ENCODE measurements around the gene SH3TC2.

The SH3TC2 gene

GRCh38 chr5:149027636-149028035 lies 35.2 kb downstream of the SH3TC2 start:
- DNase-seq = no peak

DNA sequence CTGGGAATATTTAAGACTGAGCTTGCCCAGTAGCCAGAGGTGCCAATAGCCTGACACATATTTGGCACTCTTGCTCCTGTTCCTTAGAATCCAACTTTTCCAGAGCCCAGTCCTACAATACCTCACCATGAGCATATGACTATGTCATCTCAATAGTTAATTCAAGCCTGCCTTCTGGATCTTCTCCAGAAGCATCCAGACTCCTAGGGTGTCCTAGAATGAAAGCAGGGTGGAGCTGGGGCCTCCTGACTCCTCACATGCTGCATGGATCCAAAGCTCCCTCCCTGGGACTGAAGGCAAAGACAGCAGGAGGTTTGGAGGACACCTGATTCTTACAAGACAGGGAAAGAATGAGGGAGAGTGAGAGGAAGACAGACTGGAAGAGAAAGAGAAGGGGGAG lies 37.9 kb downstream of the SH3TC2 start:
- peak; percentile 55 for DNase-seq

DNA sequence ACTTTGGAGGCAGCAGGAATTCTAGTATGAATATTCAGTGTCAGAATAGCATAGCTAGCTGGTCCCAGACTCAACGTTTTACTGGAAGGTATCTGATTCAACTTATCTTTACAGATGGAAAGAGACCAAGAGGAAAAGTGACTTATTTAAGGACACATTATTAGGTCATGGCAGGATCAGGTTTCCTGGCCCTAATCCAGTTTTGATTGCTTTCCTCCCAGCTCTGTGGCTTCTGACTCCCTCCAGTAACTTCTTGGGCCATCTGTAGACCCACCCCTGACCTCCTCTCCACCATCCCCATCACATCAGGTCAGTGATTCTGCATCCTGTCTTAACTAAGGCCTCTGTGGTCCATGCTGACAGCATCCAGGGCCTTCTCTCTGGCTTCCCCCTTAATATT lies 38.4 kb downstream of the SH3TC2 start:
- peak; percentile 48 for DNase-seq

- DNase-seq = no peak
These were observed 40.7 kb downstream of the SH3TC2 start for GRCh38 chr5:149022200-149022599.

- peak; percentile 88 for DNase-seq
These were observed 43.2 kb downstream of the SH3TC2 start for GRCh38 chr5:149019679-149020078.

DNA sequence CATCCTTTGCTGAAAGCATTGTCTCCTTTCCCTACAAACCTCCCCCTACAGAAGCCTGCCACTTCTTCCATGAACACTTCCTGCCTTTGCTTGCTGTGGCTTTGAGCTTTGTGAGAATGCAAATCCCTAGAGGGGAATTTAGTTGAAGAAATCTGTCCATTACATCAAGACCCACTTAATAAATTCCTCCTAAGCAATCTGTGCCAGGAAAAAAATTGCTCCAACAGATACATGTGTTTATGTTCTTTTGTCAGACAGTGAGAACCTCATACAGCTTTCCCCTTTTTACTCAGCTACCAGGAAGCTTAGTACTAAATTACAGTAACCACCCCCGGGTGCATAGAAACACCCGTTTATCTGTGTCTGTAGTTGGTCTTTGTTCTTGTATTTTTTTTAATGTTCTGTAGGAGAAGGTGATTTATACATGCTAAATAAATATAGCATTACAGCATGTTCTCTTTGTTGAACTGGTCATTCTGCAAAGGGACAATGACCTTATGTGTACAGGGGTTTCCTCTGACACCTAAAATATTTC lies 43.9 kb downstream of the SH3TC2 start:
- DNase-seq = peak; percentile 88

DNA sequence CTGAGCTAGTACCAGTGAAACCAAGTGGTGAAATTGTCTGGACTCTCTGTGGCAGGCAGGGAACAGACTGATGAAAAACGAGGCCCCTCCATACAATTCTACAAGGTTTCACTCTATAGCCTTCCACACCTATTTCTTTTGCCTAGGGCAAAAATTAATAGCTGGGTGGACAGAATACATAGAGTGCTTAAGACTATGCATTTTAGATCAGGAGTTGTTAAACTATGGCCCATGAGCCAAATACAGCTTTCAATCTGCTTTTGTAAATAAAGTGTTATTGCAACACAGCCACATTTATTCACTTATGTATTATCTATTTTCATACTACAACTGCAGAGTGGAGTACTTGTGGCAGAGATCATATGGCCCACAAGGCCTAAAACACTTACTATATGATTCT lies 45.2 kb downstream of the SH3TC2 start:
- DNase-seq = peak; percentile 78

DNA sequence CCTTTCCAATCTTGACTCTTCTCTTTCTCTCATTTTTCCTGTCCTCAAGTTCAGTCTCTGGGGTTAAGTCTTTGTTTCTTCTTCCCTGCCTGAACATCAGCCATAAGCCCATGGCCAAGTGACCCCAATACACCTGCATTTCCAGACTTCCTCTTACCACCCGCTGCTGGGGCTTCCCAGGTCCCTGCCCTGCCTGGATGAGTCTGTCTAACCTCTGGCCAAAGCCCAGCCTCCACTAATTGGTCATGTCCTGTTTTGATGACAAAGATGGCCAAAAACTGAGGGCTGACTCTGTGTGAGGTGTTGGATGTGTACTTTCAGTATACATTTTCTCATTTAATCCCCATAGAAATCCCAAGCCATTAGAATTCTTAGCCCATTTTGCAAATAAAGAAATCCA lies 47.3 kb downstream of the SH3TC2 start:
- DNase-seq = no peak

GRCh38 chr5:149015126-149015525 lies 47.7 kb downstream of the SH3TC2 start:
- DNase-seq = peak; percentile 22

DNA sequence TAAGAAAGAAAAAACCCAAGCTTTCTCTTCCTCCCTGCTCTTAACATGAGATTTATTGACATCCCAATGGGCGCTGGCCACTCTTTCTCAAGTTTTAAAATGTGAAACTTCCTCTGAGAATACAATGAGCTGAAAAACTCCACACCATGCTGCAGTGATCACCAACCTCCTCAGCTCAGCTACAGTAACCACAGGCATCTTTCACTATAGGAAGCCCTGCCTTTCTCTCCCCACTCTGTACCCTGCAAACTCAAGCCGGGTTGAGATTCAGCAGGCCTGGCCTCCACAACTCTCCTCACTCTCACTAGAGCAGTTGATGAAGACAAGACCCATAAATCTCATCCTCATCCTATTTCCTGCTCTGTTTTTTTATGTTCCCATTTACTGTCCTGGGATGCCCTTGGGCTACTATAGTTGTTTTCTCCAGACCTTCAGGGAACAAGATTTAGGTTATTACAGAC lies 48.3 kb downstream of the SH3TC2 start:
- DNase-seq = no peak

GRCh38 chr5:149013796-149014195 lies 49.1 kb downstream of the SH3TC2 start:
- no peak for DNase-seq

- peak; percentile 45 for DNase-seq
These were observed 50.5 kb downstream of the SH3TC2 start for GRCh38 chr5:149012350-149012749.

- no peak for DNase-seq
These were observed 51.1 kb downstream of the SH3TC2 start for GRCh38 chr5:149011728-149012127.

DNA sequence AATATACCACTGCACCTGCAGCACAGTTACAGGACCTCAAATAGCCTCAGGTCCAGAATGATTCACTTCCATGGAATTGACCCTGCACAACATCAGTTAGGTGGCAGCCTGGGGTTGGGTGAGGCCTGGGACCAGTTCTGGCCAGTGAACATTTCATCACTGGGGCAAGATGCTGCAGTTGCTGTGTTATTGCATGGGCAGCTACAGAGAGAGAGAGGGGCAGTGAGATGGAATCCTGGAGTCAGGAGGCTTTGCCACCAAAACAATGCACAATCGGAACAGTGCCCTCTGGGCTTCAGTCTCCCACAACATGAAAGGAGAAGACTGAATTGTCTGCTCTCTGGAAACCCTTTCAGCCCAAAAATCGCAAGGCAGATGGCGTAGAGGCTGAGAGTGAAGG lies 51.8 kb downstream of the SH3TC2 start:
- DNase-seq = no peak

- DNase-seq = no peak
These were observed 55.7 kb downstream of the SH3TC2 start for GRCh38 chr5:149007174-149007573.

DNA sequence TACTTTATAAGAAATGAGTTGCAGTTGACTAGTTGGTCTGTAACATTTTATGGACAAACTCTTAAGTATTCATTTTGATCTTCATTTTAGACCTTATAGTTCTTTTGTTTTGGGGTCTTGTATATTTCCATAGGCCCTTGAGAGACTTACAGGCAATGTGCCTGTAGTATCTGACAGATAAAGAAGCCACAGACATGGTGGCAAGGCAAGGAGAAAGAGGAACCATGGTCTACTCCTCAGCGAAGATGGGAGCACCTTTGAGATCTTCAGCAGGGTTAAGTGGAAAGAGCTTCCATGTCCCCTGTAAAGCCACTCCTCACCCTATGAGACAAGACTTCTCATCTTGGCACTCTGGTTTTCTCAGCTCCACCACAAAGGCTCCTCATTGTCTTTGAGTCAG lies 56.4 kb downstream of the SH3TC2 start:
- DNase-seq = no peak

GRCh38 chr5:149005077-149005892 lies 57.6 kb downstream of the SH3TC2 start:
- peak; percentile 31 for DNase-seq

GRCh38 chr5:149004559-149004958 lies 58.3 kb downstream of the SH3TC2 start:
- no peak for DNase-seq

- peak; percentile 59 for DNase-seq
These were observed 59.8 kb downstream of the SH3TC2 start for GRCh38 chr5:149002761-149003689.

DNA sequence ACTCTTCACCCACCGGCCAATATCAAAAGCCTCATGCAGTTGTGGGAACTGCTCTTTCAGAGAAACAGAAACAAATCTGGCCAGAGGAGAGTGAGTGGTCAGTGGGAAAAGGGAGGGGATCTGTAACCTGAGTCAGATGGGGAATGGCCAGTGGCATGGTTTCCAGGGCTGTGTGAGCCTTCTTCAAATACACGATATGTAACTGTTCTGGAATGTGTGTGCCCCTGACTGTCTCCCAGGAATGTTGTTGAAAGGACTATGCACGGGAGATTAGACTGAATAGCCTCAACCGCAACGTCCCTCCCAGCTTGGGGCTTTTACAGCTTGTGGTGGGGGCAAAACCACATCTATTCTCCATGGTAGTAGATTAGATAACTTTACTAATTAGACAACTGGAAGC lies 60.8 kb downstream of the SH3TC2 start:
- no peak for DNase-seq

- no peak for DNase-seq
These were observed 61.7 kb downstream of the SH3TC2 start for GRCh38 chr5:149001162-149001561.

GRCh38 chr5:148999741-149000140 lies 63.1 kb downstream of the SH3TC2 start:
- no peak for DNase-seq

GRCh38 chr5:148998174-148998797 lies 64.6 kb downstream of the SH3TC2 start:
- DNase-seq = peak; percentile 81
